ENCODE measurements around the gene SSH3.

DNA sequence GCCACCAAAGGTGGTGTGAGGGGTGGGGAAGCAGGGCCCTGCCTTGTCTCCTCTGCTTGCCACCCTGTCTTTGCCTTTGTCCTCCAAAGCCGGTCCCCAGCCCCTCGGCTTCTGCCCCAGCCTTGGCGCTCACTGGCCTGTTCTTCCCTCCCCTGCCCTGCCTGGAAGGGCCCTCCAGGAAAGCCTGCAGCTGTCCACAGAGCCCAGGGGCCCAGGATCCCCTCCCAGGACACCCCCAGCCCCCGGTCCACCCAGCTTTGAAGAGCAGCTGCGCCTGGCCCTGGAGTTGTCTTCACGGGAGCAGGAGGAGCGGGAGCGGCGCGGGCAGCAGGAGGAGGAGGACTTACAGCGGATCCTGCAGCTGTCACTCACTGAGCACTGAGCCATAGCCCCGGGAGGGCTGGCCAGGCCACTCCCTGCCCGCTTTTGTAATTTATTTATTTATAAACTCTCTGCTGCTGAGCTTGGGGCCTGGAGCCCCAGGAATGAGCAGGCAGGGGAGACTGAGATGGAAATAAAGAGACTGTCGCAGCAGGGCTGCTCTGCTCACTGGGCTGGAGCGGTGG, 1.3 kb upstream of the SSH3 start:
- TF ChIP-seq YY1 (IDR thresholded peaks at IDR 0.05; ENCODE audit: insufficient read depth, insufficient read length) (no peak), ZNF274 (IDR thresholded peaks at IDR 0.05; ENCODE audit: low read depth, low read length) (no peak)

Data from NT2/D1 (cell line).